HL-60/S4 treated with retinoic acid at 250 ng/mL for 4 days and 3 days (cell line): ENCODE measurements around the gene WASF2.
"Not testable (repeated sequence)": the region's sequence is repeated elsewhere in the genome, so short reads cannot be mapped to it uniquely, and the experiment has no call there.

Source experiments
- in situ Hi-C: fragments of 300-500 bp; cut with MboI; formaldehyde crosslinking; loops from 2 replicates; pipeline ENCODE4 v1.7.0; 2022; ENCODE audit warnings: low sequenced_read_pairs

Gene WASF2

DNA sequence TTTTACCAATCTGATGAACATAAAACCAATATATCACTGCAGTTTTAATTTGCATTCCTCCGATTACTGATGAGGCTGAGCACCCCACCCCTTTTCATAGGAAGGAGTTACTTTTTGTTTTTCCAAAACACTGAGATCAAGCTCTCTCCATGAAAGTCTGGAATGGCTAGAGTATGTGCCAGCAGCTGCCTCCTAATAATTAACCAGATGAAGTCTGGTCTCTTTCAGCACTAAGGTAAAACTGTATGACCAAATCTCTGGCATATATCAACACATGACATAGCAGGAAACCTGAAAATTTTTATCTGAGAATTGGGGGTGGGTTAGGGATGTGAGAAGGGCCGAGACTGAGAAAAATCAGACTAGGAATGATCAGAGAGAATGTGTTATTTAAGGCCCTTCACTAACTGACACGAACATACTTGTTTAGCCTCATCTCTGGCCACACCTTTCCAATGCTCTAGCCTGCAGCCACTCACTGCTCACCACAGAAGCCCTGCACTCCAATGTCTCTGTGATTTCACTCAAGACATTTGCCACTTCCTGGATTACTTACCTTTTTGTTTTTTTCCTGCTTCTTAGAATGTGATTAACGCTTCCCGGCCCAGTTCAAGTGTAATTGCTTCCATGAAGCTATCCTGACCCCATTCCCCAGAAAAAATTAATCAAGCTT lies 34.7 kb downstream of the WASF2 start:
- in situ Hi-C loops = no loop called here

DNA sequence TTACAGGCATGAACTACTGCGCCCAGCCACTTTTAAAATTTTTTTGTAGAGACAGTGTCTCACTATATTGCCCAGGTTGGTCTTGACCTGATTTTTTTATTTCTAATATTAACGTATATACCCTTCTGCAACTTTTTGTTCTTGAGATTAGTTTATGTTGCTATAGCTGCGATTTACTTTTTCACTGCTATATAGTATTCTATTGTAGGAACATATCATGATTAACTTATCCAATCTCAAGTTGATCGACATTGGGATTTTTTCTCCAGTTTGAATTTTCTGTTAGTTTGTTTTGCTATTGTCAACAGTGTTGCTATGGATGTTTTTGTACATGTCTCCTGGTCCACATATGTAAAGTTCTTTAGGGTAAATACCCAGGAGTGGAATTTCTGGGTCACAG lies 35.4 kb downstream of the WASF2 start:
- in situ Hi-C loops = no loop called here

DNA sequence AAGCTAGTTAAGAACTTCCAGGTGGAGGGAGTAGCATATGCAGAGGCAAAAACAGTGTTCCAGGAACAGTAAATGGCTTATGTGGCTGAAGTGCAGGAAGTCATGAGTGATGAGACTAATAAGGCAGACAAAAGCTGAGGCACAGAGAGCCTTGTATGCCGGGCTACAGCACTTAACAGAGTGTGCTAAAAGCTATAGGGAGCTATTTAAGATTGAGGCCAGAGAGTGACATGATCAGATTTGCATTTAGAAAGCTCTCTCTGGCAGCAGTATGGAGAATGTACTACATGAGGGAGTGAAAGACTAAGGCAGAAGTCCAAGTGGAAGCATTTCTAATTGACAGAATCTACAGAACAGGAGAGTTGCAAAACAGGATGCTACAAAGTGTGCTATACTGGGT lies 38.6 kb downstream of the WASF2 start:
- in situ Hi-C loops = no loop called here

DNA sequence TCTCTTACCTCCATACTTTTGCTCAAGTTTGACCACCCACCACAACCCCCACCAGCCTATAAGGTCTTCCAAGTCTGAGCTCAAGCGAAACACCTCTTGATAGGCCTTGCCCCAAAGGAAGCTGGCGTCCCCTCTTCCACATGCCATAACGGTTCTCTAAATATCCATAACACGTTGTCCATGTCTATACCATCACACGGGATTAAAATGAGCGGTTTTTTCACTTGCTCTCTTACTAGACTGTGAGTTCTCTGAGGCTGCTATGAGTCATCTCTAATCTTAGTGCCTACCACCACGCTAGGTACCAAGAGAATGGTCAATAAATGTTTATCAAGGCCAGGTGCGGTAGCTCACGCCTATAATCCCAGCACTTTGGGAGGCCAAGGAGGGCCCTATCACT lies 41.0 kb downstream of the WASF2 start:
- in situ Hi-C loops = no loop called here

DNA sequence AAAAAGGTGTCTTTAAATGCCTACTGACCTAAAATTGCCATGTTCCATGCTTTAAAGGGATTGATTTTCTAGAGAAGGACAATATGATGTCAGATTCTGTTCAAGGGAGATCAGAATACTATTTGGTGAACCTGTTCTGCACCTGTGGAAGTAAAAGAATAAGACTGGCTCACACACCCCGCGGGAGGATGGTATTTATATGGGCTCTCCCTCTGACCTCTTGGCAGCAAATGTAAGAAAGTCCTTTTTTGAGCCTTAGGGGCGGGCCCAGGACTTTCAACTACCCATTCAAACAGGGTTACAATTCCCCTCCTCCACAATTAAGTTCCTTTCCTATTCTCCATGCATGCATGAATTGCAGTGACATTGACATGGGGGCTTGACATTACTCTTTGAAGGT lies 42.1 kb downstream of the WASF2 start:
- in situ Hi-C loops = no loop called here

DNA sequence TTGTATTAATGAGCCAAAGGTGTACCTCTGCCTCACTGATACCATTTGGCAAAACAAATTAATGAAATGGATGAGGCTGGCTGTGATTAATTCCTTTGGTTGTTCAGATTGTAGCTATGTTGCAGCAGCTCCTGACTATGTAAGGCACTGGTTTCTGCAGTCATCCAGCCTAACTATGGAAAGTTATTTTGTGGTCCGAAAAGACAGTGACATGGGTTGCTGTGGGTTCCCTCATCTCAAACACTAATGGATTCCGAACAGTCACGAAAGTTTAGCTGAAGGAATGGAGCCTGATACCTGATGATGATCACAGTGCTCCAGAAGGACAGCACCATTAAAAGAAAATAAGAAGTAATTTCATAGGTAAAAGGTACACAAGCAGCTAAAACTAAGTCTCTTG lies 42.6 kb downstream of the WASF2 start:
- in situ Hi-C loops = no loop called here

- in situ Hi-C loops = no loop called here
Measured at GRCh38 chr1:27446496-27447020, 43.4 kb downstream of the WASF2 start.

GRCh38 chr1:27445177-27445936 lies 44.6 kb downstream of the WASF2 start:
- in situ Hi-C loops = no loop called here

GRCh38 chr1:27444632-27445031 lies 45.3 kb downstream of the WASF2 start:
- in situ Hi-C loops = no loop called here

- in situ Hi-C loops = no loop called here
Measured at GRCh38 chr1:27439150-27439549, 50.8 kb downstream of the WASF2 start.

- in situ Hi-C loops = no loop called here
Measured at GRCh38 chr1:27438621-27439061, 51.3 kb downstream of the WASF2 start.

- in situ Hi-C loops = no loop called here
Measured at GRCh38 chr1:27436204-27437159, 53.5 kb downstream of the WASF2 start.

- in situ Hi-C loops = no loop called here
Measured at GRCh38 chr1:27435566-27436203, 54.3 kb downstream of the WASF2 start.

DNA sequence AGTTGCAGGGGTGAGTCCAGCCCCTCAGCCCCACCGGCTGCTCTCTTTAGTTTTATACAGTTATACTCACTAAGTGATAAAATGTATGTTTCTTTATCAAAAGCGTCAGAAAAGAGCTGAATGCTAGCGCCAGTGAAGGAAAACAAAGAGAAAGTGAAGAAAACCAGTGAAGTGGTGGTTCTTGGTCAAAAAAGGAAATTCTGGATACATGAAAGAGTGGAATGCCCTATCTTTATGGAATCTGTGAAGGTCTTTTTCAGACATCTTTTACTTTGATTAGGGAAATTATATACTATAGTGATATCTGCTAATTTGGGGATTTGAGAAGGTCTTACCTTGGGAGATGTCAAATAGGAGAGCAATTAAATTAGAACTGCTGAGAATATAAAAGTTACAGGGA lies 56.3 kb downstream of the WASF2 start:
- in situ Hi-C loops = no loop called here

GRCh38 chr1:27432725-27433124 lies 57.2 kb downstream of the WASF2 start:
- in situ Hi-C loops = not testable (repeated sequence)

GRCh38 chr1:27431601-27431940 lies 58.4 kb downstream of the WASF2 start:
- in situ Hi-C loops = no loop called here

DNA sequence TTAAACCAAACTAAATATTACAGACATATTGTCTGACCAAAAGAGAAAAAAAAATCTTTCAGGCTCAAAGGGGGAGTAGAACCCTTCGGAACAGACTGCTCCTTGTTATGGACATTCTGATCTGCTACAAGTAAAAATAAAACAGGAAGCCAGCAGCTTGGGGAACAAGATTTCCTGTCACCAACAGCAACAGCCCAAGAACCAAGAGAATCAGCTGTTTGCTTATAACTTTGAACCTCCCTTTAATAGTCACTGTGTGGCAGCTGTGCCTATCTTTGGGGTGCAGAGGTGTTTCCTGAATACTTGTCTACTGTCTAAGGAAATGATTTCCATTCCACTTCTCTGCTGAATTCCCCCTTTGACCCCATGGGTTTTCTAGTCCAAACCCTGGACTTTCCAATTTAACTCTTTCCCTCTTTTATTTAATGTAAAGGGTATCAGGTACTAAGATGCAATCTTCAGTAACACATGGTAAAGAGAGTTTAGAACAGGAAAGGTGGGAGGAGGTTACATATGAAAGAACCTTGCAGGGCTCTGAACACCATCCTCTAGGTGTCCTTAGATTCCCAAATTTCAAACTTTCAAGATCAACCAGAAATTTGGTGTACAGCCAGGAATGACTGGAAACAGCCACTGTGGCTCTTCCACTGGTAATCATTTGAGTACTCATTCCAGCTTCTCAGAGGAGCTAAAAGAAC lies 58.9 kb downstream of the WASF2 start:
- in situ Hi-C loops = no loop called here

GRCh38 chr1:27429029-27429425 lies 60.9 kb downstream of the WASF2 start:
- in situ Hi-C loops = no loop called here

DNA sequence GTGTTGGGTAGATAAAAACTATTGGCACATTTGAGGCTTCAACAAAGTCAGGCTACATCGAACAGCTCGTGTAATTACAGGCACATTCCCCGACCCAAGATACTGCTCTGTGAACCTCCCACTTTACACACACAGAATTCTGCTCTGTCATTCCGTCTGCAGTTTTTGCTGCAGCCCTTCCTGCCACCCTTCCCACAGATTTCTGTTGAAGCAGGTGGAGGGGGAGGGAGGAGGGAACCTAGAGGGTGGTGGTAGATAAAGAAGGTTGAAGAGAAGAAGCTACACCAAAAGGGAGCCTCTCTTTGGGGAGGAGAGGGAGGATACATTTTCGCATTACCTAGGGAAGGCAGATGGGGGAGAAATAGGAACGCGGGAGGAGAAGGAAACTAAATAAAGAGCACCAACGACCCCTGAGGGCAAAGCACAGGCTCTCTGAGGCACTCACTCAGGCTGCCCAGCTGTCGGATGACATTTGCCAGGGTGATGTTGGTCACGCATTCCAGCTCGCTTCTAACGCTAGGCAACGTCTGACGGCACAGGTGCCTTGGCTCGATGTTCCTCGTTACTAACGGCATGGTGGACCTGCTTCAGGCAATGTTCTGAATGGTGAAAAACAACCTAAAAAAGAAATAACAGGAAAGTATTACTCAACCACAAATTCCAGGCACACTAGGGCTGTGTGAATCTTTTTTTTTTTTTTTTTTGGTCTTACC lies 61.5 kb downstream of the WASF2 start:
- in situ Hi-C loops = no loop called here
